Chondrocyte (in vitro differentiated cells): ENCODE data around the gene NFYC. TPM values are rescaled to one million over a fixed set of nuclear protein-coding genes. Genes with fewer than 3 reads are reported as not detected.
A peak's percentile ranks its signal among the peaks of the same experiment; 100 is the strongest.

Source experiments
- DNase-seq: peaks from one replicate; pipeline ENCODE4 v3.0.0; 2021; ENCODE audit warnings: mixed read lengths, low spot score
- H3K27ac Mint-ChIP-seq: one replicate; pipeline ENCODE4 v1.8.0; 2021; ENCODE audit warnings: mild to moderate bottlenecking, moderate library complexity, mixed read lengths; ENCODE audit not compliant: unreplicated experiment
- H3K27me3 Mint-ChIP-seq: 2 replicates; pipeline ENCODE4 v1.8.0; 2021; ENCODE audit warnings: low read depth, mixed read lengths
- H3K36me3 Mint-ChIP-seq: 2 replicates; pipeline ENCODE4 v1.8.0; 2021; ENCODE audit warnings: low read depth, mixed read lengths
- H3K4me1 Mint-ChIP-seq: 2 replicates; pipeline ENCODE4 v1.8.0; 2021; ENCODE audit warnings: low read depth, mild to moderate bottlenecking, mixed read lengths
- H3K4me3 Mint-ChIP-seq: one replicate; pipeline ENCODE4 v1.8.0; 2021; ENCODE audit warnings: mild to moderate bottlenecking, moderate library complexity, mixed read lengths; ENCODE audit not compliant: unreplicated experiment
- H3K9me3 Mint-ChIP-seq: 2 replicates; pipeline ENCODE4 v1.8.0; 2021; ENCODE audit warnings: low read depth, mixed read lengths
- total RNA-seq: library from RNA; stranded (reverse); gene quantifications from 3 replicates; pipeline ENCODE4 v1.2.1, GENCODE V29; 2021
- TF ChIP-seq, protein P1 (sequence below): fragments of 200-600 bp; sonication (generic); IDR thresholded peaks from 2 replicates; pipeline ENCODE4 v1.5.0; 2021; ENCODE audit warnings: antibody characterized with exemption, mild to moderate bottlenecking, moderate library complexity

The NFYC gene
- total RNA-seq, 1 donor from 2014 or later: 35.8 TPM

DNA sequence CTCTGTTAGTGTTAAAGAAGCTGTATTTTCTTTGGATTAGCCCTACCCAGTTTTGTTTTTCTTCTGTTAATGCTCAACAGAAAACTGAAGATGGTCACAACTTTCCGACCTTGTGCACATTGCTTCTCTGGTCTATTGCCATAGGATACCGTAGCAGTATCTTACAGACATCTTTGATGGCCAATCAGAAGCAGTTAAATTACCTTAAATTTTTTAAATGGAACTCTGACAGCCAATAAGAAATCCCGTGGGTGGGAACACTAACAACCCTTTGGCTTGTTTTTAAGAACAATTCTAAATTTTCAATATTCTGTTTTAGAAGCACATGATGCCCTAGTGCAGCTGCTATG, 17.2 kb downstream of the NFYC start:
- peak overlapping the region; percentile 95 for H3K27ac Mint-ChIP-seq
- no peaks in the 10 kb centered on the region for H3K9me3 Mint-ChIP-seq
- peak overlapping the region; percentile 84 for H3K4me3 Mint-ChIP-seq
- peaks cover 52% of the 10 kb centered on the region for H3K4me1 Mint-ChIP-seq
- no peaks in the 10 kb centered on the region for H3K36me3 Mint-ChIP-seq
- no peaks in the 10 kb centered on the region for H3K27me3 Mint-ChIP-seq
- TF ChIP-seq, protein P1, sequence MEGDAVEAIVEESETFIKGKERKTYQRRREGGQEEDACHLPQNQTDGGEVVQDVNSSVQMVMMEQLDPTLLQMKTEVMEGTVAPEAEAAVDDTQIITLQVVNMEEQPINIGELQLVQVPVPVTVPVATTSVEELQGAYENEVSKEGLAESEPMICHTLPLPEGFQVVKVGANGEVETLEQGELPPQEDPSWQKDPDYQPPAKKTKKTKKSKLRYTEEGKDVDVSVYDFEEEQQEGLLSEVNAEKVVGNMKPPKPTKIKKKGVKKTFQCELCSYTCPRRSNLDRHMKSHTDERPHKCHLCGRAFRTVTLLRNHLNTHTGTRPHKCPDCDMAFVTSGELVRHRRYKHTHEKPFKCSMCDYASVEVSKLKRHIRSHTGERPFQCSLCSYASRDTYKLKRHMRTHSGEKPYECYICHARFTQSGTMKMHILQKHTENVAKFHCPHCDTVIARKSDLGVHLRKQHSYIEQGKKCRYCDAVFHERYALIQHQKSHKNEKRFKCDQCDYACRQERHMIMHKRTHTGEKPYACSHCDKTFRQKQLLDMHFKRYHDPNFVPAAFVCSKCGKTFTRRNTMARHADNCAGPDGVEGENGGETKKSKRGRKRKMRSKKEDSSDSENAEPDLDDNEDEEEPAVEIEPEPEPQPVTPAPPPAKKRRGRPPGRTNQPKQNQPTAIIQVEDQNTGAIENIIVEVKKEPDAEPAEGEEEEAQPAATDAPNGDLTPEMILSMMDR: no peak
- no peak for DNase-seq

DNA sequence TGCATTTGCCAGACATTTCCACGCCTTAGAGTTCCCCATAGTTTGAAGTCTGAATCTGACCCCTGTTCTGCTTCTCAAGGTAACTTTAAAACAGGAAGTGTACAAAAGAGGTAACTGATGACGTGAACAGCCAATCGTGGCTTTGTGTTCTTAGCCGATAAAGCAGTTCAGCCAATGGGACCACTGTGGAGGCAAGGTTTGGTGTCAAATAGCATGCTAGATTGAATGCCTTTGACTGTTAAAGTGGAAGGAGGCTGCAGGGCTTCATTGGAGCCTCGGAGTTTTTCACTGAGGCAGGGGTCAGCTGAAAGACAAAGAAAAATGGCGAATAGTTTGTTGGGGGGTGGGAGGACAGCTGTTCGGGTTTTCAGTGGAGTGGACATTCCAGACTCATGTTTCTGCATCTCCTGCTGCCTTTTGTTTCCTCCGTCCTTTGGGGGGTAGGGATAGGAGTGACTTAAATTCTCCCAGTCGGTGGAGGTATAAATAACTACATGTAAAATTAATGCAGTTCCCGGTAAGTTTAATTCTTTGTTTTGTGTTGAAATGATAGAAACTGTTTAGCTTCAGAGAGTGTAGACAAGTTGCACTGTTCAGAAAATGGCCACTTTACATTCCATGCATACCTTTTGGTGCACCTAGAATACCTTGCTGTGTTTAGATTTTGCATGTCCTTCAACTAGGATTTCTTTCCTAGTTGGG, 17.7 kb downstream of the NFYC start:
- no peaks in the 10 kb centered on the region for H3K27me3 Mint-ChIP-seq
- H3K36me3 Mint-ChIP-seq: no peaks in the 10 kb centered on the region
- H3K4me3 Mint-ChIP-seq: peak overlapping the region; percentile 84
- H3K9me3 Mint-ChIP-seq: no peaks in the 10 kb centered on the region
- TF ChIP-seq, protein P1: no peak
- H3K27ac Mint-ChIP-seq: peak overlapping the region; percentile 95
- H3K4me1 Mint-ChIP-seq: peaks cover 51% of the 10 kb centered on the region
- no peak for DNase-seq

- peak overlapping the region; percentile 95 for H3K27ac Mint-ChIP-seq
- H3K4me3 Mint-ChIP-seq: peak overlapping the region; percentile 84
- no peaks in the 10 kb centered on the region for H3K9me3 Mint-ChIP-seq
- no peak for DNase-seq
- no peaks in the 10 kb centered on the region for H3K36me3 Mint-ChIP-seq
- peaks cover 51% of the 10 kb centered on the region for H3K4me1 Mint-ChIP-seq
- TF ChIP-seq, protein P1: no peak
- H3K27me3 Mint-ChIP-seq: no peaks in the 10 kb centered on the region
Measured at GRCh38 chr1:40709802-40710278, 18.3 kb downstream of the NFYC start.

GRCh38 chr1:40710581-40711315, 19.2 kb downstream of the NFYC start:
- Mint-ChIP-seq H3K27me3 (no peaks in the 10 kb centered on the region), H3K4me3 (peak overlapping the region; percentile 84), H3K27ac (peak overlapping the region; percentile 95), H3K4me1 (peaks cover 55% of the 10 kb centered on the region), H3K36me3 (no peaks in the 10 kb centered on the region), H3K9me3 (no peaks in the 10 kb centered on the region)
- TF ChIP-seq, protein P1: no peak
- DNase-seq: no peak

DNA sequence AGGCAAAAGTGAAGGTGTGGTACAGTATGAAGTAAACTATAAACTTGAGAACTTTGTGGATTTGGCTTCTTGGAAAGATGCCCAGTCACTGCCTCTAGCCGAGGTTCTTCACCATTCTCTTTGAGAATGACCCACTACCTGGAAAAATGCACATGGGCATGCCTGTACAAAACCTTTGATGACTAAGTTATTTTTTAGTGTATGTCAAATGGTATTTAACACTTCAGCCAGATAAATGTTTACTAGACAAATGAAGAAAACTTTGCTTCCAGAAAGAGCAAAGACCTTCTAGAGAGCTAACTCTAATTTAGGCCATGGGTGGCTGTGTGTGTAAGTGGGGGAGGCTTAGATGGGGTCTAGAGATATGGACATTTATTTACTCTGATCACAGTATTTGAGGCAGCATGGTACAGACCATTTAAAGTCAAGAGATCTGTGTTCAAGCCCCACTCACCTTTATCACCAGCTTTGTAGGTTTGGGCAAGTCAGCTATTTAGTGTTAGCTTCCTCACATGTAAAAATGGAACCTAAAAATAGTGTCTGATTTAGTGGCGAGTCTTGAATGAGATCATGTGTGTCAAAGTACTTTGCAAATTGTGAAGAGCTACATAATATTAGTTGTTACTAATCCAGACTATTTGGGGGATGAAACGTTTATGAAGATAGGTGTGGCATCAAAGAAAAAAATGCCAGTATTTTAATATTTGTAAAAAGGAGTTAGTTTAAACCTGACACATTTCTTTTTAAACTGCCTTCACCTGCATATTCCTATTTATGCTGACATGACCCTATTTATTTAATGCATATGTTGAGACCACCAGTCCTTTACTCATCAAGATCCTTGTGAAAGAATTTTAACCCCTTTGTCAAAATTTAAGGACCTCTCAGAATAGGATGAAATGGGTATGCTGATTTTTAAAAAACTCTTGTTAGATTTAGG, 20.2 kb downstream of the NFYC start:
- Mint-ChIP-seq H3K27me3 (no peaks in the 10 kb centered on the region), H3K36me3 (no peaks in the 10 kb centered on the region), H3K4me3 (peak overlapping the region; percentile 84), H3K9me3 (no peaks in the 10 kb centered on the region), H3K27ac (peak overlapping the region; percentile 95), H3K4me1 (peaks cover 58% of the 10 kb centered on the region)
- TF ChIP-seq, protein P1: no peak
- no peak for DNase-seq
